MM.1S (cell line): ENCODE results near the gene PDGFRB.

Source experiments
- CTCF ChIP-seq: fragments of 300-600 bp; sonication (generic); IDR thresholded peaks from 2 replicates; pipeline ENCODE4 v1.5.1; 2016; ENCODE audit warnings: antibody characterized with exemption, low read length, mixed read lengths
- EZH2 ChIP-seq: fragments of 300-600 bp; sonication (generic); optimal IDR thresholded peaks from 2 replicates; pipeline ENCODE3; 2017; ENCODE audit warnings: low read depth, mild to moderate bottlenecking, antibody characterized with exemption, low read length, mixed read lengths
- EZH2phosphoT487 ChIP-seq: fragments of 300-600 bp; sonication (generic); IDR thresholded peaks from 2 replicates; pipeline ENCODE4 v1.6.1; 2018; ENCODE audit warnings: antibody characterized with exemption, low read length

GRCh38 chr5:150167908-150168307, 12.3 kb upstream of the PDGFRB start:
- peak; percentile 12; the same call in 1 of the 2 replicates for TF ChIP-seq CTCF
- no peak for TF ChIP-seq EZH2phosphoT487
- no peak for TF ChIP-seq EZH2
